Measurements from ENCODE around the gene LSM12.

DNA sequence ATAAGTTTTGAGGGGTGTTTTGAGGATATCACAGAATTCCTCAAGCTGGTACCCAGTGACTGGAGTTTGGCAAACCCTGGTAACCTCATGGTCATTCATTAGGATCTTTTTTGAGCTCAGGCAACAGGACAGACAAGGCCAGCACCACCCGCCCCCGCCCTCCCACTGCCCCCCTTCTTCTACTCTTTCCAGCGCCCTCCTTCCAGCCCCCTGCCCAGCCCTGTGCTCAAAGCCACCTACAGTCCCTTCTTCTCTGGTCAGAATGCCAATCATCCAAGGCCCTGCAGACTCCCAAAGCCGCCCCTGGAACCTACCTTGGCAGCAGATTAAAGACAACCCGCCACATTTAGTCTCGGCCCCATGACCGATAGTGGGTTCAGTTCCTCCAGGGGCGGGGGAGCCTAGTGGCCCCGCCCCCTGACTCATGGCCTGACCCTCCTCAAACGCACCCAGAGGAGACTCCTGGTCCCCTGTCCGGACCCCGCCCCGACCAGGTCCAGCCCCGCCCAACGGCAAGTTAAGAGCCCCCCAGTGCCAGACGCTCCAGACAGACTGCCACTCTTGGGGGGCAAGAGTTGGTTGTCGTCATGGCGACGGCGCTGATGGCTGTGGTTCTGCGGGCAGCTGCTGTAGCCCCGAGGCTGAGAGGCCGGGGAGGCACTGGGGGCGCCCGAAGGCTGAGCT is 62.3 kb downstream of the LSM12 start, which contains the start of gene NAGS:
- no peak for TF ChIP-seq CTCF (IDR thresholded peaks at IDR 0.05; ENCODE audit: low read depth, low read length, poor library complexity, severe bottlenecking)
- no peak for TF ChIP-seq EZH2phosphoT487 (IDR thresholded peaks at IDR 0.05; ENCODE audit: borderline replicate concordance, low read length)
